Measurements from ENCODE around the gene RPL37. TPM values are rescaled to one million over a fixed set of nuclear protein-coding genes. Genes with fewer than 3 reads are reported as not detected.

The RPL37 gene

DNA sequence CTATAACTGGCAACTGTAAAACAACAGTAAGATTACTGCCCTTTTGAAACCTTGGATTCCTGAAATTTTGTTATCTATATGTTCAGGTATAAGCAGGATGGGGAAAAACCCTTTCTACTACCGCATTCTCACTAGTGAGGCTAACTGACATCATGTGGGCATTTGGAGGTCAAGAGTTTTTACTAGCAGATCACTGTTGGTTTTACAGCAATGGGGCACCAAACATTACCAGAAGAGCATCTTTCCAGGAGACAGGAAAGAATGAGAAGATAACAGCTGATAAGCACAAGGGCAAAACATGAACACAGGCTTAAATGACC lies 58.4 kb downstream of the RPL37 start:
- Histone ChIP-seq H3K27ac (ENCODE audit: low read depth, low read length) (no peak overlapping the region), H3K4me1 (ENCODE audit: control insufficient read depth, low read depth, low read length) (no peaks in the 10 kb centered on the region), H3K27me3 (ENCODE audit: insufficient read depth, low read length, poor library complexity) (no peaks in the 10 kb centered on the region), H3K56ac (ENCODE audit: low read length) (no peak overlapping the region), H3K79me2 (ENCODE audit: control insufficient read depth, insufficient read depth, low read length) (peaks cover 20% of the 10 kb centered on the region), H2BK120ac (ENCODE audit: low read depth, low read length) (no peak overlapping the region), H2BK15ac (replicated peaks; ENCODE audit: low read depth) (no peak overlapping the region), H3K4me3 (ENCODE audit: low read length) (no peak overlapping the region), H2BK5ac (ENCODE audit: low read length) (no peak overlapping the region), H3K4ac (ENCODE audit: low read depth, low read length) (no peak overlapping the region), H3K4me2 (ENCODE audit: low read length) (no peak overlapping the region), H4K8ac (ENCODE audit: low read depth, low read length) (no peak overlapping the region), H2AK5ac (ENCODE audit: low read length) (no peak overlapping the region), H3K18ac (ENCODE audit: low read length) (no peak overlapping the region), H4K5ac (ENCODE audit: low read length) (no peak overlapping the region), H3K36me3 (ENCODE audit: control insufficient read depth, insufficient read depth, low read length) (no peaks in the 10 kb centered on the region), H3K79me1 (ENCODE audit: low read length) (peaks cover 2% of the 10 kb centered on the region), H3K9ac (ENCODE audit: low read length) (no peak overlapping the region), H3K23ac (ENCODE audit: low read length) (no peak overlapping the region)
- no peak for DNase-seq
- no CpG with 5 or more reads among the region's 1 CpG for WGBS (ENCODE audit: extremely low coverage, insufficient coverage, low lambda C conversion rate)

DNA sequence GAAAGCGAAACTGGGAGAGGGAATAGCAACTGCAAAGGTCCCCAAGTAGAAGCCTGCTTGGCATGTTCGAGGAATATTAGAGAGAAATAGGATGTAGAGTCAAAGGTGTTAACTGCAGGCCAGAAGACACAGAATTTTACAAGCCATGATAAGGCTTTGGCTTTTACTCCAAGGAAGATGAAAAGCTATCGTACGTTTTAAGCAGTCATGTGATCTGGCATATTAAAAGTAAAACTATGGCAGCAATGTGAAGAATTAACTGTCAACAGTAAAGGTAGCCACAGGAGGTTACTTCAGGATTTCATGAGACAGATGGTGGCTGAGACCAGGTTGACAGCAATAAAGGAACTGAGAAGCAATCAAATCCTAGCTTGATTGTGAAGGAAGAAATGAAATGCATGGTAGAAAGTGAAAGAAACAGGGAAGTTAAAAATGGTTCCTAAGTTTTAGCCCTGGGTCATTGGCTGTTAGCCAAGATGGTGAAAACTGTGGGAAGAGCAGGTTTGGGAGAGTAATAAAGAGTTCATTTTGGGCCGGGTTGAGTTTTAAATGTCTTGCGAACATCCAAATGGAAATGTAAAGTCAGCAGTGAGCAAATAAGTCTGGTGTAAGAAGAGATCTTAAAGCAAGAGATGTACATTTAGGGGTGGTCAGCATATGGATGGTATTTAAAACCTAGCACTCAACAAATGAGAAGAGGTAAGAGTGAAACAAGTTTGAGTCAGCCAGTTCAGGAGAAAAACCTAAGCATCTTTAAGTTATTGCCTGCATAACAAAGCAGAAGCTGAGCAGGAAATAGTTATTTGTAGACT lies 59.0 kb downstream of the RPL37 start:
- Histone ChIP-seq H3K9ac (ENCODE audit: low read length) (no peak overlapping the region), H3K79me1 (ENCODE audit: low read length) (no peaks in the 10 kb centered on the region), H3K4me3 (ENCODE audit: low read length) (no peak overlapping the region), H2BK120ac (ENCODE audit: low read depth, low read length) (no peak overlapping the region), H4K5ac (ENCODE audit: low read length) (no peak overlapping the region), H2AK5ac (ENCODE audit: low read length) (no peak overlapping the region), H3K27me3 (ENCODE audit: insufficient read depth, low read length, poor library complexity) (no peaks in the 10 kb centered on the region), H3K79me2 (ENCODE audit: control insufficient read depth, insufficient read depth, low read length) (peaks cover 17% of the 10 kb centered on the region), H3K27ac (ENCODE audit: low read depth, low read length) (no peak overlapping the region), H3K56ac (ENCODE audit: low read length) (no peak overlapping the region), H3K36me3 (ENCODE audit: control insufficient read depth, insufficient read depth, low read length) (no peaks in the 10 kb centered on the region), H2BK5ac (ENCODE audit: low read length) (no peak overlapping the region), H3K4me2 (ENCODE audit: low read length) (no peak overlapping the region), H3K18ac (ENCODE audit: low read length) (no peak overlapping the region), H3K4me1 (ENCODE audit: control insufficient read depth, low read depth, low read length) (no peaks in the 10 kb centered on the region), H3K23ac (ENCODE audit: low read length) (no peak overlapping the region), H4K8ac (ENCODE audit: low read depth, low read length) (no peak overlapping the region), H2BK15ac (replicated peaks; ENCODE audit: low read depth) (no peak overlapping the region), H3K4ac (ENCODE audit: low read depth, low read length) (no peak overlapping the region)
- WGBS (ENCODE audit: extremely low coverage, insufficient coverage, low lambda C conversion rate) = no CpG with 5 or more reads among the region's 6 CpGs
- no peak for DNase-seq

Small RNAs within 50 kb of the gene (small RNA-seq; reads per million reads assigned to genes)
- not detected for gene RF00191 (ENCODE audit: insufficient read depth)
- gene SNORD72 (ENCODE audit: insufficient read depth) = 1,156 reads per million, percentile 99 among the genes with 10 or more reads in this experiment

Measured in mesendoderm (in vitro differentiated cells).